Ishikawa (cell line): ENCODE data around the gene QSER1.

Experiments used
- CREB1 ChIP-seq: IDR thresholded peaks from 2 replicates; pipeline ENCODE4 v1.6.1; 2012; ENCODE audit warnings: low read depth
- EP300 ChIP-seq: IDR thresholded peaks from 2 replicates; pipeline ENCODE4 v1.6.1; 2012; ENCODE audit warnings: borderline replicate concordance
- MAX ChIP-seq: IDR thresholded peaks from 2 replicates; pipeline ENCODE4 v1.6.1; 2012
- TCF12 ChIP-seq: IDR thresholded peaks from 2 replicates; pipeline ENCODE4 v1.6.1; 2012; ENCODE audit warnings: low read depth
- TEAD4 ChIP-seq: IDR thresholded peaks from 2 replicates; pipeline ENCODE4 v1.6.1; 2012

GRCh38 chr11:32962016-32962415, 69.4 kb downstream of the QSER1 start:
- no peak for TF ChIP-seq CREB1
- no peak for TF ChIP-seq EP300
- TF ChIP-seq MAX: no peak
- TF ChIP-seq TEAD4: no peak
- TF ChIP-seq TCF12: no peak
